HFFc6 (cell line): ENCODE results near the gene MANF. TPM values are rescaled to one million over a fixed set of nuclear protein-coding genes. Genes with fewer than 3 reads are reported as not detected.

Source experiments
- DNase-seq: peaks from one replicate; pipeline ENCODE4 v3.0.0-alpha.2; 2018
- H3K27ac Mint-ChIP-seq: 2 replicates; pipeline ENCODE4 v1.8.0; 2020; ENCODE audit warnings: mild to moderate bottlenecking, mixed read lengths
- H3K27me3 Mint-ChIP-seq: 2 replicates; pipeline ENCODE4 v1.8.0; 2021; ENCODE audit warnings: mild to moderate bottlenecking, moderate library complexity, mixed read lengths; ENCODE audit not compliant: insufficient read depth
- H3K36me3 Mint-ChIP-seq: 2 replicates; pipeline ENCODE4 v1.8.0; 2021; ENCODE audit warnings: low read depth, mixed read lengths
- H3K4me1 Mint-ChIP-seq: 2 replicates; pipeline ENCODE4 v1.8.0; 2020; ENCODE audit warnings: low read depth, mixed read lengths
- H3K4me3 Mint-ChIP-seq: 2 replicates; pipeline ENCODE4 v1.8.0; 2020; ENCODE audit warnings: mild to moderate bottlenecking, moderate library complexity, mixed read lengths
- H3K9me3 Mint-ChIP-seq: 2 replicates; pipeline ENCODE4 v1.8.0; 2020; ENCODE audit warnings: mild to moderate bottlenecking, mixed read lengths
- CTCF ChIP-seq: fragments of 200-600 bp; sonication (generic); IDR thresholded peaks from 2 replicates; pipeline ENCODE4 v1.5.0; 2021; ENCODE audit warnings: antibody characterized with exemption, mild to moderate bottlenecking
- total RNA-seq, 6 experiments: library from RNA; stranded (reverse); fragmentation: NEBNext Ultra II Directional; extraction: Animal tissue kit (Norgen Biotek cat#: 25700); gene quantifications; 2 replicates in 1 of 6; 3 replicates in 5 of 6; pipeline ENCODE4 v1.2.3, GENCODE V29; 2021

Gene MANF
- total RNA-seq, 6 experiments from 2014 or later: 157 to 196 (median 179) TPM

GRCh38 chr3:51374456-51374855 is 10.6 kb upstream of the MANF start:
- no peaks in the 10 kb centered on the region for H3K36me3 Mint-ChIP-seq
- no peaks in the 10 kb centered on the region for H3K9me3 Mint-ChIP-seq

GRCh38 chr3:51375136-51375535 is 10.0 kb upstream of the MANF start:
- Mint-ChIP-seq H3K9me3 (no peaks in the 10 kb centered on the region), H3K27me3 (peaks cover 10% of the 10 kb centered on the region), H3K4me3 (no peak overlapping the region), H3K36me3 (no peaks in the 10 kb centered on the region), H3K27ac (no peak overlapping the region), H3K4me1 (no peaks in the 10 kb centered on the region)
- DNase-seq: no peak
- TF ChIP-seq CTCF: no peak

More at GRCh38 chr3:51374456-51374855, 10.6 kb upstream of the MANF start:
- no peak for DNase-seq
- TF ChIP-seq CTCF: no peak
- Mint-ChIP-seq H3K27ac (no peak overlapping the region), H3K4me3 (no peak overlapping the region), H3K27me3 (peaks cover 12% of the 10 kb centered on the region), H3K4me1 (no peaks in the 10 kb centered on the region)

GRCh38 chr3:51375571-51375970 is 9.5 kb upstream of the MANF start:
- peaks cover 10% of the 10 kb centered on the region for H3K27me3 Mint-ChIP-seq
- TF ChIP-seq CTCF: no peak
- H3K27ac Mint-ChIP-seq: no peak overlapping the region
- no peak overlapping the region for H3K4me3 Mint-ChIP-seq
- H3K4me1 Mint-ChIP-seq: no peaks in the 10 kb centered on the region
- no peaks in the 10 kb centered on the region for H3K36me3 Mint-ChIP-seq
- no peaks in the 10 kb centered on the region for H3K9me3 Mint-ChIP-seq
- no peak for DNase-seq

GRCh38 chr3:51378065-51378464 is 7.0 kb upstream of the MANF start:
- no peak for DNase-seq
- Mint-ChIP-seq H3K9me3 (no peaks in the 10 kb centered on the region), H3K27ac (no peak overlapping the region), H3K4me1 (peaks cover under 1% of the 10 kb centered on the region; the same call in 1 of the 2 replicates), H3K36me3 (no peaks in the 10 kb centered on the region), H3K27me3 (peaks cover 6% of the 10 kb centered on the region), H3K4me3 (no peak overlapping the region)
- TF ChIP-seq CTCF: no peak

GRCh38 chr3:51378726-51379125 is 6.4 kb upstream of the MANF start:
- no peak overlapping the region for H3K4me3 Mint-ChIP-seq
- H3K9me3 Mint-ChIP-seq: no peaks in the 10 kb centered on the region
- H3K36me3 Mint-ChIP-seq: peaks cover 5% of the 10 kb centered on the region
- no peak for DNase-seq
- TF ChIP-seq CTCF: no peak
- no peak overlapping the region for H3K27ac Mint-ChIP-seq
- H3K27me3 Mint-ChIP-seq: peaks cover 6% of the 10 kb centered on the region
- H3K4me1 Mint-ChIP-seq: peaks cover 7% of the 10 kb centered on the region

- peaks cover 13% of the 10 kb centered on the region for H3K4me1 Mint-ChIP-seq
- H3K36me3 Mint-ChIP-seq: peaks cover 10% of the 10 kb centered on the region
- DNase-seq: no peak
- no peak for TF ChIP-seq CTCF
- H3K27ac Mint-ChIP-seq: no peak overlapping the region
- H3K27me3 Mint-ChIP-seq: peaks cover 6% of the 10 kb centered on the region
- H3K4me3 Mint-ChIP-seq: no peak overlapping the region
- no peaks in the 10 kb centered on the region for H3K9me3 Mint-ChIP-seq
These were observed 5.8 kb upstream of the MANF start for GRCh38 chr3:51379301-51379700.
